ENCODE results near the gene PRR5L.

DNA sequence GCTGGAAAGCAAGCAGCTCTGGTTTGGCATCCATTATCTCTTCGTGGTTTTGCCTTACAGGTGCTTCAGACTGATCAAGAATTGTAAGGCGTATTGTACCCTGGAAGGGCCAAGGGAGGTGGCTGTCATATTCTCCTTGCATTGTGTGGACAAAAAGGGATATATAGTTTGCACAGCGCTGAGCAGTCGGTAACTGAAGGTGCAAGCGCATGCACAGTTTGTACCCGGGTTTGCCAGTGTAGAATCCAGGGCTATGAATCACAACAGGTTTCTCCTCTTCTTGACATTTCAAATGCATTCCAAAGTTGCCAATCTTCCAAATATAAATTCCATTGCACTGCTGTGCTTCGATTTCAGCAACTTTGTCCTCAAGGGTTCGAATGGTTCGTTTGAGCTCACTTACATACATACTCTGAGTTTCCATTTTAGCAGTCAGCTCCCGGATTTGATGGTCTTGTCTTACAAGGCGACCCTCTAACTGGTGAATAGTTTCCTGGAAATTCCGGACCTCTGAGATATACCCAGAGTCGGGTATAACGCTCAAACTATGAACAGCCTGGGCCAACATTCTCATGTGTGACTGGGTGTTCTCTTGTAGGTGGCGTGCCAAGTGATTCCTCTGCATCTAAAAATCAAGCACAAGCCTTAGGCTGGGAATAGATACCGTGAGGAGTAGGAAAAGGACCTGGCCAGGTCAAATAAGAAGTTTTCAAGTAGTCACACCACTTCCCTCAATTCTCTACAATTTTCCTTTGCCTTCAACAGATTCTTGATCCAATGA lies 194.1 kb downstream of the PRR5L start:
- TF ChIP-seq, protein P1, sequence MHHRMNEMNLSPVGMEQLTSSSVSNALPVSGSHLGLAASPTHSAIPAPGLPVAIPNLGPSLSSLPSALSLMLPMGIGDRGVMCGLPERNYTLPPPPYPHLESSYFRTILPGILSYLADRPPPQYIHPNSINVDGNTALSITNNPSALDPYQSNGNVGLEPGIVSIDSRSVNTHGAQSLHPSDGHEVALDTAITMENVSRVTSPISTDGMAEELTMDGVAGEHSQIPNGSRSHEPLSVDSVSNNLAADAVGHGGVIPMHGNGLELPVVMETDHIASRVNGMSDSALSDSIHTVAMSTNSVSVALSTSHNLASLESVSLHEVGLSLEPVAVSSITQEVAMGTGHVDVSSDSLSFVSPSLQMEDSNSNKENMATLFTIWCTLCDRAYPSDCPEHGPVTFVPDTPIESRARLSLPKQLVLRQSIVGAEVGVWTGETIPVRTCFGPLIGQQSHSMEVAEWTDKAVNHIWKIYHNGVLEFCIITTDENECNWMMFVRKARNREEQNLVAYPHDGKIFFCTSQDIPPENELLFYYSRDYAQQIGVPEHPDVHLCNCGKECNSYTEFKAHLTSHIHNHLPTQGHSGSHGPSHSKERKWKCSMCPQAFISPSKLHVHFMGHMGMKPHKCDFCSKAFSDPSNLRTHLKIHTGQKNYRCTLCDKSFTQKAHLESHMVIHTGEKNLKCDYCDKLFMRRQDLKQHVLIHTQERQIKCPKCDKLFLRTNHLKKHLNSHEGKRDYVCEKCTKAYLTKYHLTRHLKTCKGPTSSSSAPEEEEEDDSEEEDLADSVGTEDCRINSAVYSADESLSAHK (tag by site-specific recombination; IDR thresholded peaks at IDR 0.05) = no peak
- TF ChIP-seq MYNN (tag by site-specific recombination; IDR thresholded peaks at IDR 0.05; ENCODE audit: borderline replicate concordance) (no peak), ZNF561 (tag by site-specific recombination; IDR thresholded peaks at IDR 0.05; ENCODE audit: borderline replicate concordance) (no peak)
- TF ChIP-seq, protein P2, sequence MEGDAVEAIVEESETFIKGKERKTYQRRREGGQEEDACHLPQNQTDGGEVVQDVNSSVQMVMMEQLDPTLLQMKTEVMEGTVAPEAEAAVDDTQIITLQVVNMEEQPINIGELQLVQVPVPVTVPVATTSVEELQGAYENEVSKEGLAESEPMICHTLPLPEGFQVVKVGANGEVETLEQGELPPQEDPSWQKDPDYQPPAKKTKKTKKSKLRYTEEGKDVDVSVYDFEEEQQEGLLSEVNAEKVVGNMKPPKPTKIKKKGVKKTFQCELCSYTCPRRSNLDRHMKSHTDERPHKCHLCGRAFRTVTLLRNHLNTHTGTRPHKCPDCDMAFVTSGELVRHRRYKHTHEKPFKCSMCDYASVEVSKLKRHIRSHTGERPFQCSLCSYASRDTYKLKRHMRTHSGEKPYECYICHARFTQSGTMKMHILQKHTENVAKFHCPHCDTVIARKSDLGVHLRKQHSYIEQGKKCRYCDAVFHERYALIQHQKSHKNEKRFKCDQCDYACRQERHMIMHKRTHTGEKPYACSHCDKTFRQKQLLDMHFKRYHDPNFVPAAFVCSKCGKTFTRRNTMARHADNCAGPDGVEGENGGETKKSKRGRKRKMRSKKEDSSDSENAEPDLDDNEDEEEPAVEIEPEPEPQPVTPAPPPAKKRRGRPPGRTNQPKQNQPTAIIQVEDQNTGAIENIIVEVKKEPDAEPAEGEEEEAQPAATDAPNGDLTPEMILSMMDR (tag by site-specific recombination; IDR thresholded peaks at IDR 0.05) = no peak
- TF ChIP-seq, protein P3, sequence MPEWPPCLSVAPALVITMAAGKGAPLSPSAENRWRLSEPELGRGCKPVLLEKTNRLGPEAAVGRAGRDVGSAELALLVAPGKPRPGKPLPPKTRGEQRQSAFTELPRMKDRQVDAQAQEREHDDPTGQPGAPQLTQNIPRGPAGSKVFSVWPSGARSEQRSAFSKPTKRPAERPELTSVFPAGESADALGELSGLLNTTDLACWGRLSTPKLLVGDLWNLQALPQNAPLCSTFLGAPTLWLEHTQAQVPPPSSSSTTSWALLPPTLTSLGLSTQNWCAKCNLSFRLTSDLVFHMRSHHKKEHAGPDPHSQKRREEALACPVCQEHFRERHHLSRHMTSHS (tag by site-specific recombination; IDR thresholded peaks at IDR 0.05) = no peak
- TF ChIP-seq, protein P4, sequence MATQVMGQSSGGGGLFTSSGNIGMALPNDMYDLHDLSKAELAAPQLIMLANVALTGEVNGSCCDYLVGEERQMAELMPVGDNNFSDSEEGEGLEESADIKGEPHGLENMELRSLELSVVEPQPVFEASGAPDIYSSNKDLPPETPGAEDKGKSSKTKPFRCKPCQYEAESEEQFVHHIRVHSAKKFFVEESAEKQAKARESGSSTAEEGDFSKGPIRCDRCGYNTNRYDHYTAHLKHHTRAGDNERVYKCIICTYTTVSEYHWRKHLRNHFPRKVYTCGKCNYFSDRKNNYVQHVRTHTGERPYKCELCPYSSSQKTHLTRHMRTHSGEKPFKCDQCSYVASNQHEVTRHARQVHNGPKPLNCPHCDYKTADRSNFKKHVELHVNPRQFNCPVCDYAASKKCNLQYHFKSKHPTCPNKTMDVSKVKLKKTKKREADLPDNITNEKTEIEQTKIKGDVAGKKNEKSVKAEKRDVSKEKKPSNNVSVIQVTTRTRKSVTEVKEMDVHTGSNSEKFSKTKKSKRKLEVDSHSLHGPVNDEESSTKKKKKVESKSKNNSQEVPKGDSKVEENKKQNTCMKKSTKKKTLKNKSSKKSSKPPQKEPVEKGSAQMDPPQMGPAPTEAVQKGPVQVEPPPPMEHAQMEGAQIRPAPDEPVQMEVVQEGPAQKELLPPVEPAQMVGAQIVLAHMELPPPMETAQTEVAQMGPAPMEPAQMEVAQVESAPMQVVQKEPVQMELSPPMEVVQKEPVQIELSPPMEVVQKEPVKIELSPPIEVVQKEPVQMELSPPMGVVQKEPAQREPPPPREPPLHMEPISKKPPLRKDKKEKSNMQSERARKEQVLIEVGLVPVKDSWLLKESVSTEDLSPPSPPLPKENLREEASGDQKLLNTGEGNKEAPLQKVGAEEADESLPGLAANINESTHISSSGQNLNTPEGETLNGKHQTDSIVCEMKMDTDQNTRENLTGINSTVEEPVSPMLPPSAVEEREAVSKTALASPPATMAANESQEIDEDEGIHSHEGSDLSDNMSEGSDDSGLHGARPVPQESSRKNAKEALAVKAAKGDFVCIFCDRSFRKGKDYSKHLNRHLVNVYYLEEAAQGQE (tag by site-specific recombination; IDR thresholded peaks at IDR 0.05) = no peak
- TF ChIP-seq, protein P5, sequence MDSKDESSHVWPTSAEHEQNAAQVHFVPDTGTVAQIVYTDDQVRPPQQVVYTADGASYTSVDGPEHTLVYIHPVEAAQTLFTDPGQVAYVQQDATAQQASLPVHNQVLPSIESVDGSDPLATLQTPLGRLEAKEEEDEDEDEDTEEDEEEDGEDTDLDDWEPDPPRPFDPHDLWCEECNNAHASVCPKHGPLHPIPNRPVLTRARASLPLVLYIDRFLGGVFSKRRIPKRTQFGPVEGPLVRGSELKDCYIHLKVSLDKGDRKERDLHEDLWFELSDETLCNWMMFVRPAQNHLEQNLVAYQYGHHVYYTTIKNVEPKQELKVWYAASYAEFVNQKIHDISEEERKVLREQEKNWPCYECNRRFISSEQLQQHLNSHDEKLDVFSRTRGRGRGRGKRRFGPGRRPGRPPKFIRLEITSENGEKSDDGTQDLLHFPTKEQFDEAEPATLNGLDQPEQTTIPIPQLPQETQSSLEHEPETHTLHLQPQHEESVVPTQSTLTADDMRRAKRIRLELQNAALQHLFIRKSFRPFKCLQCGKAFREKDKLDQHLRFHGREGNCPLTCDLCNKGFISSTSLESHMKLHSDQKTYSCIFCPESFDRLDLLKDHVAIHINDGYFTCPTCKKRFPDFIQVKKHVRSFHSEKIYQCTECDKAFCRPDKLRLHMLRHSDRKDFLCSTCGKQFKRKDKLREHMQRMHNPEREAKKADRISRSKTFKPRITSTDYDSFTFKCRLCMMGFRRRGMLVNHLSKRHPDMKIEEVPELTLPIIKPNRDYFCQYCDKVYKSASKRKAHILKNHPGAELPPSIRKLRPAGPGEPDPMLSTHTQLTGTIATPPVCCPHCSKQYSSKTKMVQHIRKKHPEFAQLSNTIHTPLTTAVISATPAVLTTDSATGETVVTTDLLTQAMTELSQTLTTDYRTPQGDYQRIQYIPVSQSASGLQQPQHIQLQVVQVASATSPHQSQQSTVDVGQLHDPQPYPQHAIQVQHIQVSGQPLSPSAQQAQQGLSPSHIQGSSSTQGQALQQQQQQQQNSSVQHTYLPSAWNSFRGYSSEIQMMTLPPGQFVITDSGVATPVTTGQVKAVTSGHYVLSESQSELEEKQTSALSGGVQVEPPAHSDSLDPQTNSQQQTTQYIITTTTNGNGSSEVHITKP (tag by site-specific recombination; IDR thresholded peaks at IDR 0.05) = no peak

Data from HEK293 (cell line).